HK-2 (cell line): ENCODE results near the gene FAM168A.
"Not testable (repeated sequence)": the region's sequence is repeated elsewhere in the genome, so short reads cannot be mapped to it uniquely, and the experiment has no call there.

ENCODE experiments used
- DNase-seq: peaks from one replicate; pipeline ENCODE4 v3.0.0-alpha.2; 2018; ENCODE audit not compliant: unreplicated experiment

FAM168A gene

GRCh38 chr11:73519266-73519665 lies 78.6 kb downstream of the FAM168A start:
- DNase-seq = no peak

GRCh38 chr11:73518195-73518594 lies 79.7 kb downstream of the FAM168A start:
- no peak for DNase-seq

GRCh38 chr11:73516080-73516479 lies 81.8 kb downstream of the FAM168A start:
- no peak for DNase-seq

GRCh38 chr11:73513707-73514106 lies 84.2 kb downstream of the FAM168A start:
- no peak for DNase-seq

- DNase-seq = no peak
Measured at GRCh38 chr11:73510877-73511276, 87.0 kb downstream of the FAM168A start.

- DNase-seq = no peak
Measured at GRCh38 chr11:73510106-73510505, 87.8 kb downstream of the FAM168A start.

GRCh38 chr11:73509188-73509587 lies 88.7 kb downstream of the FAM168A start:
- DNase-seq = no peak

GRCh38 chr11:73508243-73509176 lies 89.4 kb downstream of the FAM168A start:
- no peak for DNase-seq

- DNase-seq = no peak
Measured at GRCh38 chr11:73507086-73507485, 90.8 kb downstream of the FAM168A start.

- no peak for DNase-seq
Measured at GRCh38 chr11:73506038-73506437, 91.9 kb downstream of the FAM168A start.

GRCh38 chr11:73498343-73498742 lies 99.6 kb downstream of the FAM168A start:
- no peak for DNase-seq

GRCh38 chr11:73496134-73496533 lies 101.8 kb downstream of the FAM168A start:
- DNase-seq = no peak

- no peak for DNase-seq
Measured at GRCh38 chr11:73495731-73496130, 102.2 kb downstream of the FAM168A start.

- DNase-seq = peak; percentile 5
Measured at GRCh38 chr11:73493956-73494598, 103.8 kb downstream of the FAM168A start.

- DNase-seq = no peak
Measured at GRCh38 chr11:73481626-73482025, 116.3 kb downstream of the FAM168A start.

GRCh38 chr11:73480677-73481076 lies 117.2 kb downstream of the FAM168A start:
- no peak for DNase-seq

- peak; percentile 10 for DNase-seq
Measured at GRCh38 chr11:73478737-73479347, 119.1 kb downstream of the FAM168A start.

GRCh38 chr11:73477518-73477917 lies 120.4 kb downstream of the FAM168A start:
- DNase-seq = no peak

- no peak for DNase-seq
Measured at GRCh38 chr11:73475549-73476095, 122.3 kb downstream of the FAM168A start.

- DNase-seq = no peak
Measured at GRCh38 chr11:73473252-73473651, 124.7 kb downstream of the FAM168A start.

- DNase-seq = not testable (repeated sequence)
Measured at GRCh38 chr11:73470036-73470612, 127.8 kb downstream of the FAM168A start.

- DNase-seq = no peak
Measured at GRCh38 chr11:73469401-73469800, 128.5 kb downstream of the FAM168A start.
